ENCODE measurements around the gene SLC38A8.

- TF ChIP-seq CTCF (IDR thresholded peaks at IDR 0.05) (no peak), POLR2A (IDR thresholded peaks at IDR 0.05) (no peak), POLR2AphosphoS5 (IDR thresholded peaks at IDR 0.05; ENCODE audit: insufficient read depth in 1 of 2, low read depth in 1 of 2) (no peak)
These were observed at the start of gene SLC38A8 for GRCh38 chr16:84042308-84042878.

All from vagina (tissue), 2 donors.